Adrenal gland (tissue), 12 donors: ENCODE measurements around the gene ZGLP1. TPM values are rescaled to one million over a fixed set of nuclear protein-coding genes. Genes with fewer than 3 reads are reported as not detected.

Source experiments
- DNase-seq, 7 donors: peaks; one replicate each; pipeline ENCODE4 v3.0.0-alpha.2; 2019 to 2020
- H3K27ac ChIP-seq, 5 donors: fragments of 200-600 bp; sonication (generic) in 4 of 5; 1 replicate in 3 of 5; 2 replicates in 2 of 5; pipeline versions ENCODE4 v1.5.1 to v1.8.0; 2016 to 2020; ENCODE audit warnings: mild to moderate bottlenecking in 1 of 5
- H3K27me3 ChIP-seq: fragments of 200-600 bp; 2 replicates; pipeline ENCODE4 v1.8.0; 2021
- H3K36me3 ChIP-seq, 2 donors: fragments of 200-600 bp; replicated peaks in 1 of 2; 1 replicate in 1 of 2; 2 replicates in 1 of 2; pipeline versions ENCODE4 v1.5.1 to v1.8.0; 2018 to 2022
- H3K4me1 ChIP-seq, 2 donors: fragments of 200-600 bp; replicated peaks in 1 of 2; 1 replicate in 1 of 2; 2 replicates in 1 of 2; pipeline versions ENCODE4 v1.5.1 to v1.8.0; 2018 to 2021
- H3K4me3 ChIP-seq, 4 donors: fragments of 200-600 bp; sonication (generic) in 3 of 4; one replicate each; pipeline ENCODE4 v1.5.1; 2016 to 2018
- H3K9me3 ChIP-seq, 3 donors: fragments of 200-600 bp; sonication (generic) in 1 of 3; replicated peaks in 1 of 3; 1 replicate in 2 of 3; 2 replicates in 1 of 3; pipeline versions ENCODE4 v1.5.1 to v1.8.0; 2016 to 2021
- CTCF ChIP-seq, 6 experiments: fragments of 450-650 bp in 4 of 6; fragments of 200-600 bp in 2 of 6; sonication (generic) in 1 of 6; IDR thresholded peaks; 1 replicate in 5 of 6; 2 replicates in 1 of 6; pipeline versions ENCODE4 v1.5.1 to v1.8.0; 2016 to 2021; ENCODE audit warnings: antibody characterized with exemption in 6 of 6, mild to moderate bottlenecking in 2 of 6, moderate library complexity in 1 of 6
- POLR2A ChIP-seq, 2 donors: fragments of 450-650 bp; IDR thresholded peaks; one replicate each; pipeline ENCODE4 v1.6.1; 2017; ENCODE audit warnings: antibody characterized with exemption in 2 of 2, mild to moderate bottlenecking in 2 of 2, moderate library complexity in 1 of 2
- WGBS, 4 donors: extraction: QIAGEN DNeasy Blood & Tissue Kit in 2 of 4; methylation state at CpG; one replicate each; pipeline versions ENCODE4 v1.1.5 to v1.1.7; 2013 to 2017; 5-methylcytosine and 5-hydroxymethylcytosine counted together
- intact Hi-C, 2 donors: fragments of 100-400 bp; cut with DNase I; formaldehyde crosslinking; loops; one replicate each; pipeline versions ENCODE4 v1.14.1 to v1.15.0; 2022 to 2023
- polyA plus RNA-seq, 3 donors: library from polyadenylated mRNA; stranded (reverse); fragments of 200-250 nt in 2 of 3; fragments of 350-450 nt in 1 of 3; fragmentation: Illumina TruSeq in 1 of 3; extraction: RNeasy Lipid Tissue Mini Kit (QIAGEN cat#74804) in 1 of 3; gene quantifications; one replicate each; pipeline ENCODE4 v1.2.3, GENCODE V29; 2013 to 2014
- total RNA-seq, 9 donors: library from RNA; depleted of rRNA in 4 of 9; stranded (reverse); fragments of >200 nt in 4 of 9; fragments of 120-200 nt in 1 of 9; fragmentation: NEBNext Ultra II Directional in 1 of 9; extraction: Animal tissue kit (Norgen Biotek cat#: 25700) in 1 of 9; gene quantifications; one replicate each; pipeline versions ENCODE4 v1.1.0 to v1.2.4, GENCODE V29; 2013 to 2023
- donor health status: healthy with polysubstance abuse.
- donor health status: Bipolar disorder and iron deficiency.
- donor health status: DM: yes; HTN: yes; CAD: no.
- donor health status: DM: no; HTN: no; CAD: no.
- donor health status: DM: no; HTN: no; CAD: no.
- donor health status: DM: yes; HTN: yes; CAD: no.

ZGLP1 gene
- total and polyA plus RNA-seq, 12 donors = 0.48 to 38.8 (median 2.8) TPM; not detected in 2

GRCh38 chr19:10289167-10289835 is 20.3 kb downstream of the ZGLP1 start:
- no peaks in the 10 kb centered on the region for H3K9me3 ChIP-seq
- peak overlapping the region in 1 of 4 donors; percentile 34 for H3K4me3 ChIP-seq
- DNase-seq = no peak
- intact Hi-C loops = no loop called here
- H3K27me3 ChIP-seq = peaks cover 56% of the 10 kb centered on the region
- H3K36me3 ChIP-seq = peaks cover 0 to 17% of the 10 kb centered on the region in 2 donors
- WGBS, 4 donors = 1 to 5% (median 1%) methylated on average over 3 to 50 of the region's 50 CpGs
- H3K27ac ChIP-seq = no peak overlapping the region
- H3K4me1 ChIP-seq = peaks cover 35 to 62% of the 10 kb centered on the region in 2 donors
- TF ChIP-seq POLR2A (IDR thresholded peaks at IDR 0.05) = no peak

GRCh38 chr19:10288662-10289166 is 20.9 kb downstream of the ZGLP1 start:
- Histone ChIP-seq H3K27ac (no peak overlapping the region), H3K27me3 (peaks cover 51% of the 10 kb centered on the region), H3K9me3 (no peaks in the 10 kb centered on the region), H3K4me3 (peak overlapping the region in 1 of 4 donors; percentile 34), H3K4me1 (peaks cover 35 to 62% of the 10 kb centered on the region in 2 donors), H3K36me3 (peaks cover 0 to 23% of the 10 kb centered on the region in 2 donors)
- no peak for DNase-seq
- TF ChIP-seq POLR2A (IDR thresholded peaks at IDR 0.05) (no peak), CTCF (IDR thresholded peaks at IDR 0.05) (no peak)
- intact Hi-C loops = no loop called here
- WGBS, 4 donors = 4 to 7% (median 5%) methylated on average over 11 to 23 of the region's 23 CpGs

DNA sequence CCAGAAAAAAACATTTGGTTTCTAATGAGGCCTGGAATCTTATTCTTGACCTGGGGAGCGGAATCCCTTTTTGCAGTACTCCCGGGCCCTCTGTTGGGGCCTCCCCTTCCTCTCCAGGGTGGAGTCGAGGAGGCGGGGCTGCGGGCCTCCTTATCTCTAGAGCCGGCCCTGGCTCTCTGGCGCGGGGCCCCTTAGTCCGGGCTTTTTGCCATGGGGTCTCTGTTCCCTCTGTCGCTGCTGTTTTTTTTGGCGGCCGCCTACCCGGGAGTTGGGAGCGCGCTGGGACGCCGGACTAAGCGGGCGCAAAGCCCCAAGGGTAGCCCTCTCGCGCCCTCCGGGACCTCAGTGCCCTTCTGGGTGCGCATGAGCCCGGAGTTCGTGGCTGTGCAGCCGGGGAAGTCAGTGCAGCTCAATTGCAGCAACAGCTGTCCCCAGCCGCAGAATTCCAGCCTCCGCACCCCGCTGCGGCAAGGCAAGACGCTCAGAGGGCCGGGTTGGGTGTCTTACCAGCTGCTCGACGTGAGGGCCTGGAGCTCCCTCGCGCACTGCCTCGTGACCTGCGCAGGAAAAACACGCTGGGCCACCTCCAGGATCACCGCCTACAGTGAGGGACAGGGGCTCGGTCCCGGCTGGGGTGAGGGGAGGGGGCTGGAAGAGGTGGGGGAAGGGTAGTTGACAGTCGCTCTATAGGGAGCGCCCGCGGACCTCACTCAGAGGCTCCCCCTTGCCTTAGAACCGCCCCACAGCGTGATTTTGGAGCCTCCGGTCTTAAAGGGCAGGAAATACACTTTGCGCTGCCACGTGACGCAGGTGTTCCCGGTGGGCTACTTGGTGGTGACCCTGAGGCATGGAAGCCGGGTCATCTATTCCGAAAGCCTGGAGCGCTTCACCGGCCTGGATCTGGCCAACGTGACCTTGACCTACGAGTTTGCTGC is 22.5 kb downstream of the ZGLP1 start, which contains the start of gene ICAM4:
ICAM4 (plus strand) TSS at position 153 of the 935 bp plus-strand sequence; CDS start at position 211, 58 bp downstream.
- Histone ChIP-seq H3K27me3 (peaks cover 37% of the 10 kb centered on the region), H3K36me3 (peaks cover 0 to 35% of the 10 kb centered on the region in 2 donors), H3K4me1 (peaks cover 35 to 53% of the 10 kb centered on the region in 2 donors), H3K9me3 (no peaks in the 10 kb centered on the region), H3K4me3 (no peak within 1 kb of the TSS), H3K27ac (peak within 1 kb of the TSS in 1 of 5 donors; percentile 26)
- intact Hi-C loops = no loop called here
- 4 to 14% (median 7%) methylated on average over 2 to 59 of the region's 59 CpGs for WGBS, 4 donors
- no peak for TF ChIP-seq POLR2A (IDR thresholded peaks at IDR 0.05)
- no peak for TF ChIP-seq CTCF (IDR thresholded peaks at IDR 0.05)
- peak; percentile 51 to 84 (median 71) for DNase-seq

DNA sequence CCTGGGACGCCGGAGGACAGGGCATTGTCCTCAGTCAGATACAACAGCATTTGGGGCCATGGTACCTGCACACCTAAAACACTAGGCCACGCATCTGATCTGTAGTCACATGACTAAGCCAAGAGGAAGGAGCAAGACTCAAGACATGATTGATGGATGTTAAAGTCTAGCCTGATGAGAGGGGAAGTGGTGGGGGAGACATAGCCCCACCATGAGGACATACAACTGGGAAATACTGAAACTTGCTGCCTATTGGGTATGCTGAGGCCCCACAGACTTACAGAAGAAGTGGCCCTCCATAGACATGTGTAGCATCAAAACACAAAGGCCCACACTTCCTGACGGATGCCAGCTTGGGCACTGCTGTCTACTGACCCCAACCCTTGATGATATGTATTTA is 24.2 kb downstream of the ZGLP1 start:
- TF ChIP-seq POLR2A (IDR thresholded peaks at IDR 0.05) = no peak
- TF ChIP-seq CTCF (IDR thresholded peaks at IDR 0.05) = no peak
- intact Hi-C loops = no loop called here
- Histone ChIP-seq H3K36me3 (peaks cover 0 to 37% of the 10 kb centered on the region in 2 donors), H3K27ac (no peak overlapping the region), H3K4me1 (peaks cover 26 to 36% of the 10 kb centered on the region in 2 donors), H3K27me3 (peaks cover 22% of the 10 kb centered on the region), H3K4me3 (no peak overlapping the region), H3K9me3 (no peaks in the 10 kb centered on the region)
- 85 to 92% (median 88%) methylated on average over 4 of the region's 4 CpGs for WGBS, 4 donors
- DNase-seq = no peak
